ENCODE results near the gene LDLR.
A peak's percentile ranks its signal among the peaks of the same experiment; 100 is the strongest.
"Not testable (repeated sequence)": the region's sequence is repeated elsewhere in the genome, so short reads cannot be mapped to it uniquely, and the experiment has no call there.

Gene LDLR

DNA sequence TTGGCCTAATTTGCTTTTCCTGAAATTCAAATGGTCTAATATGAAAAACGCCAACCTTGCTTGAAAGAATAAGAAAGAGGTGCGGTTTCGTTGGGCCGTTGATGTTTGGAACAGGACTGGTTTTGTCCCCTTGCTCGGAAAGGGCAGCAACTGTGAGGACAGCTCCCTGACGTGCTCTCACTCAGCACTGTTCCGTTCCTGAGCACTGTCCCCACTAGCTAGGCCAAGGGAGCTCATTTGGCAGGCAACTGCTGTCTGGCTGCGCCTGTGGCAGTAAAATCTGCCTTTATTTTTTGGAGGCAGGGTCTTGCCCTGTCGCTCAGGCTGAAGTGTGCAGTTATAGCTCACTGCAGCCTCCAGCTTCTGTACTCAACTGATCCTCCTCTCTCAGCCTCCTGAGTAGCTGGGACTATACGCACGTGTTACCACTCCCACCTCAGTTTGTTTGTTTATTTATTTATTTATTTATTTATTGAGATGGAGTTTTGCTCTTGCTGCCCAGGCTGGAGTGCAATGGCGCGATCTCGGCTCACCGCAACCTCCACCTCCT is 4.5 kb downstream of the LDLR start:
- TF ChIP-seq, protein P1, sequence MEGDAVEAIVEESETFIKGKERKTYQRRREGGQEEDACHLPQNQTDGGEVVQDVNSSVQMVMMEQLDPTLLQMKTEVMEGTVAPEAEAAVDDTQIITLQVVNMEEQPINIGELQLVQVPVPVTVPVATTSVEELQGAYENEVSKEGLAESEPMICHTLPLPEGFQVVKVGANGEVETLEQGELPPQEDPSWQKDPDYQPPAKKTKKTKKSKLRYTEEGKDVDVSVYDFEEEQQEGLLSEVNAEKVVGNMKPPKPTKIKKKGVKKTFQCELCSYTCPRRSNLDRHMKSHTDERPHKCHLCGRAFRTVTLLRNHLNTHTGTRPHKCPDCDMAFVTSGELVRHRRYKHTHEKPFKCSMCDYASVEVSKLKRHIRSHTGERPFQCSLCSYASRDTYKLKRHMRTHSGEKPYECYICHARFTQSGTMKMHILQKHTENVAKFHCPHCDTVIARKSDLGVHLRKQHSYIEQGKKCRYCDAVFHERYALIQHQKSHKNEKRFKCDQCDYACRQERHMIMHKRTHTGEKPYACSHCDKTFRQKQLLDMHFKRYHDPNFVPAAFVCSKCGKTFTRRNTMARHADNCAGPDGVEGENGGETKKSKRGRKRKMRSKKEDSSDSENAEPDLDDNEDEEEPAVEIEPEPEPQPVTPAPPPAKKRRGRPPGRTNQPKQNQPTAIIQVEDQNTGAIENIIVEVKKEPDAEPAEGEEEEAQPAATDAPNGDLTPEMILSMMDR (IDR thresholded peaks at IDR 0.05; ENCODE audit: poor library complexity, severe bottlenecking) = no peak
- Histone ChIP-seq H3K4me3 (ENCODE audit: severe bottlenecking) (no peak overlapping the region), H3K36me3 (ENCODE audit: low read depth) (peaks cover 90% of the 10 kb centered on the region), H3K4me1 (ENCODE audit: insufficient read depth, poor library complexity, severe bottlenecking) (peaks cover 58% of the 10 kb centered on the region), H3K27me3 (ENCODE audit: insufficient read depth, poor library complexity, severe bottlenecking) (no peaks in the 10 kb centered on the region), H3K27ac (ENCODE audit: poor library complexity, severe bottlenecking) (peak overlapping the region; percentile 97), H3K9me3 (ENCODE audit: severe bottlenecking) (no peaks in the 10 kb centered on the region)
- ATAC-seq (ENCODE audit: low read depth) (no peak), DNase-seq (ENCODE audit: low spot score) (no peak)

DNA sequence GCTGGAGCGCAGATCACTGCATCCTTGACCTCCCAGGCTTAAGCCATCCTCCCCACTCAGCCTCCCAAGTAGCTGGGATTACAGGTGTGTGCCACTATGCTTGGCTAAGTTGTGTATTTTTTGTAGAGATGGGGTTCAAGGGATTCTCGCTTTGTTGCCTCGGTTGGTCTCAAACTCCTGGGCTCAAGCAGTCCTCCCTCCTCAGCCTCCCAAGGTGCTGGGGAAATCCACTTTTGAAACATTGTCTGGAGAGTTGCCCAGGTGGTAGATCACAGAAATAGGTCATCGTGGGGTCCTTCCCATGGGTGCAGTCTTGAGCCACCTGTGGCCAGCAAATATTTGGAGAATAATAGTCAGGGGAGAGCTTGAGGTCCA is 5.2 kb downstream of the LDLR start:
- Histone ChIP-seq H3K4me1 (ENCODE audit: insufficient read depth, poor library complexity, severe bottlenecking) (peaks cover 61% of the 10 kb centered on the region), H3K9me3 (ENCODE audit: severe bottlenecking) (no peaks in the 10 kb centered on the region), H3K36me3 (ENCODE audit: low read depth) (peaks cover 96% of the 10 kb centered on the region), H3K27me3 (ENCODE audit: insufficient read depth, poor library complexity, severe bottlenecking) (no peaks in the 10 kb centered on the region), H3K27ac (ENCODE audit: poor library complexity, severe bottlenecking) (peak overlapping the region; percentile 97), H3K4me3 (ENCODE audit: severe bottlenecking) (no peak overlapping the region)
- no peak for ATAC-seq (ENCODE audit: low read depth)
- DNase-seq (ENCODE audit: low spot score) = no peak
- TF ChIP-seq, protein P1 (IDR thresholded peaks at IDR 0.05; ENCODE audit: poor library complexity, severe bottlenecking) = no peak

DNA sequence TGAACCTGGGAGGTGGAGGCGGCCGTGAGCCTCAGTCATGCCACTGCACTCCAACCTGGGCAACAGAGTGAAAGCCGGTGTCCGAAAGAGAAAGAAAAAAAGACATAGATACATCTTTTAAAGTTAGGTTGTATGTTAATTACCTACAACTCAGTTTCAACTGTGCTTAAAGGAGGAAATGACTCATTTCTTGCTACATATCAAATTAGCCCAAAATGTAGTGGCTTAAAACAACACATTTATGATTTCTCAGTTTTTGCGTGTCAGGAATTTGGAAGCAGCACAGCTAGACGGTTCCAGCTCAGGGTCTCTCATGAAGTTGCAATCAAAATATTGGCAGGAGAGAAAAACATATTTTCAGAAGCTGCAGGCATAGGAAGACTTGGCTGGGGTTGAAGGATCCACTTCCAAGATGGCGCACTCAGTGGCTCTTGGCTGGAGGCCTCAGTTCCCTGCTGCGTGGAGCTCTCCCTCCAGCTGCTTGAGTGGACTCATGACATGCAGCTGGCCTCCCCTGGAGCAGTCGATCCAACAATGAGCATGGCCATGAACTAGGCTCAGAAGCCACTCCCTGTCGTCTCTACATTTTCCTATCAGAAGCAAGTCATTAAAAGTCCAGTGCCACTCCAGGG is 7.1 kb downstream of the LDLR start:
- H3K4me3 ChIP-seq (ENCODE audit: severe bottlenecking) = no peak overlapping the region
- peak overlapping the region; percentile 97 for H3K27ac ChIP-seq (ENCODE audit: poor library complexity, severe bottlenecking)
- TF ChIP-seq, protein P1 (IDR thresholded peaks at IDR 0.05; ENCODE audit: poor library complexity, severe bottlenecking) = no peak
- no peak for DNase-seq (ENCODE audit: low spot score)
- peaks cover 61% of the 10 kb centered on the region for H3K4me1 ChIP-seq (ENCODE audit: insufficient read depth, poor library complexity, severe bottlenecking)
- H3K36me3 ChIP-seq (ENCODE audit: low read depth) = peaks cover 97% of the 10 kb centered on the region
- no peaks in the 10 kb centered on the region for H3K9me3 ChIP-seq (ENCODE audit: severe bottlenecking)
- ATAC-seq (ENCODE audit: low read depth) = 0 out of 3 replicates have a peak, but pooled peaks have one; percentile 0
- H3K27me3 ChIP-seq (ENCODE audit: insufficient read depth, poor library complexity, severe bottlenecking) = no peaks in the 10 kb centered on the region

DNA sequence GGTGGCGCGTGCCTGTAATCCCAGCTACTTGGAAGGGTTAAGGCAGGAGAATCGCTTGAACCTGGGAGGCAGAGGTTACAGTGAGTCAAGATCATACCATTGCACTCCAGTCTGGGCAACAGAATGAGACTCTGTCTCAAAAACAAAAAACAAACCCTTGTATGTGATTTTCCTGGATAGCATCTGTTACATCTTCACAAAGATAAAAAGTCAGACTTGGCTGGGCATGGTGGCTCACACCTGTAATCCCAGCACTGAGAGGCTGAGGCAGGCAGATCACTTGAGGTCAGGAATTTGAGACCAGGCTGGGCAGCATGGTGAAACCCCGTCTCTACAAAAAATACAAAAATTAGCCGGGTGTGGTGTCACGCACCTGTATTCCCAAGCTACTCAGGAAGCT is 8.1 kb downstream of the LDLR start:
- not testable (repeated sequence) for DNase-seq (ENCODE audit: low spot score); H3K9me3 ChIP-seq (ENCODE audit: severe bottlenecking); H3K27me3 ChIP-seq (ENCODE audit: insufficient read depth, poor library complexity, severe bottlenecking); ATAC-seq (ENCODE audit: low read depth); H3K4me3 ChIP-seq (ENCODE audit: severe bottlenecking)
- peak overlapping the region; percentile 97 for H3K27ac ChIP-seq (ENCODE audit: poor library complexity, severe bottlenecking)
- H3K4me1 ChIP-seq (ENCODE audit: insufficient read depth, poor library complexity, severe bottlenecking) = peaks cover 61% of the 10 kb centered on the region
- H3K36me3 ChIP-seq (ENCODE audit: low read depth) = peaks cover 97% of the 10 kb centered on the region

DNA sequence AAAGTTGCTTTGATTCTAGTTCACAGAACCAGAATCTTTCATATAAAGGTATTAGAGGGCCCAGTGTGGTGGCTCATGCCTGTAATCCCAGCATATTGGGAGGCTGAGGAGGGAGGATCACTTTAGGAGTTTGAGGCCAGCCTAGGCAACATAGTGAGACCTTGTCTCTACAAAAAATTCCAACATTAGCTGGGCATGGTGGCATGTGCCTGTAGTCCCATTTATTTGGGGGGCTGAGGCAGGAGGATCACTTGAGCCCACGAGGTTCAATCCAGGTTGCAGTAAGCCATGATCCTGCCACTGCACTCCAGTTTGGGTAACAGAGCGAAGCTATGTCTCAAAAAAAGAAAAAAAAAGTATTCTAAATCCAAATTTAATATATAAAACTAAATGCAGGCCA is 9.1 kb downstream of the LDLR start:
- ATAC-seq (ENCODE audit: low read depth) (no peak), DNase-seq (ENCODE audit: low spot score) (no peak)
- Histone ChIP-seq H3K4me1 (ENCODE audit: insufficient read depth, poor library complexity, severe bottlenecking) (peaks cover 51% of the 10 kb centered on the region), H3K36me3 (ENCODE audit: low read depth) (peaks cover 97% of the 10 kb centered on the region), H3K4me3 (ENCODE audit: severe bottlenecking) (no peak overlapping the region), H3K9me3 (ENCODE audit: severe bottlenecking) (no peaks in the 10 kb centered on the region), H3K27ac (ENCODE audit: poor library complexity, severe bottlenecking) (peak overlapping the region; percentile 97), H3K27me3 (ENCODE audit: insufficient read depth, poor library complexity, severe bottlenecking) (no peaks in the 10 kb centered on the region)
- TF ChIP-seq, protein P1 (IDR thresholded peaks at IDR 0.05; ENCODE audit: poor library complexity, severe bottlenecking) = no peak

Data from RWPE2 (cell line).